ENCODE data around the gene UNC5C.

The UNC5C gene

GRCh38 chr4:95348418-95348817 is 200.4 kb downstream of the UNC5C start:
- no peak for DNase-seq (ENCODE audit: low read depth)

GRCh38 chr4:95343235-95343634 is 205.5 kb downstream of the UNC5C start:
- DNase-seq (ENCODE audit: low read depth): no peak

- DNase-seq (ENCODE audit: low read depth): no peak
Observed at GRCh38 chr4:95340191-95340590, 208.6 kb downstream of the UNC5C start.

- no peak for DNase-seq (ENCODE audit: low read depth)
Observed at GRCh38 chr4:95325665-95326064, 223.1 kb downstream of the UNC5C start.

- DNase-seq (ENCODE audit: low read depth): no peak
Observed at GRCh38 chr4:95319169-95319568, 229.6 kb downstream of the UNC5C start.

GRCh38 chr4:95318483-95318882 is 230.3 kb downstream of the UNC5C start:
- no peak for DNase-seq (ENCODE audit: low read depth)

- DNase-seq (ENCODE audit: low read depth): no peak
Observed at GRCh38 chr4:95318044-95318443, 230.7 kb downstream of the UNC5C start.

GRCh38 chr4:95317085-95317793 is 231.5 kb downstream of the UNC5C start:
- no peak for DNase-seq (ENCODE audit: low read depth)

- no peak for DNase-seq (ENCODE audit: low read depth)
Observed at GRCh38 chr4:95314573-95314972, 234.2 kb downstream of the UNC5C start.

GRCh38 chr4:95304898-95305297 is 243.9 kb downstream of the UNC5C start:
- DNase-seq (ENCODE audit: low read depth): no peak

GRCh38 chr4:95300304-95300703 is 248.5 kb downstream of the UNC5C start:
- no peak for DNase-seq (ENCODE audit: low read depth)

GRCh38 chr4:95296052-95296451 is 252.7 kb downstream of the UNC5C start:
- DNase-seq (ENCODE audit: low read depth): no peak

GRCh38 chr4:95295157-95295556 is 253.6 kb downstream of the UNC5C start:
- DNase-seq (ENCODE audit: low read depth): no peak

GRCh38 chr4:95294321-95294720 is 254.5 kb downstream of the UNC5C start:
- no peak for DNase-seq (ENCODE audit: low read depth)

- no peak for DNase-seq (ENCODE audit: low read depth)
Observed at GRCh38 chr4:95293014-95293413, 255.8 kb downstream of the UNC5C start.

GRCh38 chr4:95290702-95291101 is 258.1 kb downstream of the UNC5C start:
- DNase-seq (ENCODE audit: low read depth): no peak

GRCh38 chr4:95289028-95289634 is 259.6 kb downstream of the UNC5C start:
- DNase-seq (ENCODE audit: low read depth): no peak

- no peak for DNase-seq (ENCODE audit: low read depth)
Observed at GRCh38 chr4:95288552-95288951, 260.2 kb downstream of the UNC5C start.

GRCh38 chr4:95285797-95286196 is 263.0 kb downstream of the UNC5C start:
- DNase-seq (ENCODE audit: low read depth): no peak

- DNase-seq (ENCODE audit: low read depth): no peak
Observed at GRCh38 chr4:95284655-95285054, 264.1 kb downstream of the UNC5C start.

- no peak for DNase-seq (ENCODE audit: low read depth)
Observed at GRCh38 chr4:95283320-95283719, 265.5 kb downstream of the UNC5C start.

GRCh38 chr4:95272797-95273196 is 276.0 kb downstream of the UNC5C start:
- no peak for DNase-seq (ENCODE audit: low read depth)

GRCh38 chr4:95272036-95272435 is 276.7 kb downstream of the UNC5C start:
- no peak for DNase-seq (ENCODE audit: low read depth)

Data from activated gamma-delta T cell treated with anti-CD3 and anti-CD28 coated beads, Interleukin-2, amount 50 U/mL, for 16 hours (primary cell).